Esophagus muscularis mucosa (tissue), 4 donors: ENCODE data around the gene AGAP1.

Experiments
- EP300 ChIP-seq: sonication (generic); formaldehyde crosslinking; IDR thresholded peaks from one replicate; pipeline ENCODE4 v1.6.1; 2017; ENCODE audit warnings: antibody characterized with exemption
- POLR2A ChIP-seq: fragments of 450-650 bp; IDR thresholded peaks from one replicate; pipeline ENCODE4 v1.6.1; 2017; ENCODE audit warnings: antibody characterized with exemption, moderate library complexity, mild to moderate bottlenecking, low read depth
- POLR2AphosphoS5 ChIP-seq, 2 donors: sonication (generic); formaldehyde crosslinking; IDR thresholded peaks; one replicate each; pipeline ENCODE4 v1.6.1; 2017; ENCODE audit warnings: antibody characterized with exemption in 2 of 2
- TF ChIP-seq, protein P1 (sequence below), 3 experiments: fragments of 200-600 bp in 2 of 3; fragments of 450-650 bp in 1 of 3; sonication (generic) in 2 of 3; IDR thresholded peaks; one replicate each; pipeline ENCODE4 v1.5.1; 2017 to 2019; ENCODE audit warnings: antibody characterized with exemption in 3 of 3, mild to moderate bottlenecking in 2 of 3, moderate library complexity in 1 of 3

DNA sequence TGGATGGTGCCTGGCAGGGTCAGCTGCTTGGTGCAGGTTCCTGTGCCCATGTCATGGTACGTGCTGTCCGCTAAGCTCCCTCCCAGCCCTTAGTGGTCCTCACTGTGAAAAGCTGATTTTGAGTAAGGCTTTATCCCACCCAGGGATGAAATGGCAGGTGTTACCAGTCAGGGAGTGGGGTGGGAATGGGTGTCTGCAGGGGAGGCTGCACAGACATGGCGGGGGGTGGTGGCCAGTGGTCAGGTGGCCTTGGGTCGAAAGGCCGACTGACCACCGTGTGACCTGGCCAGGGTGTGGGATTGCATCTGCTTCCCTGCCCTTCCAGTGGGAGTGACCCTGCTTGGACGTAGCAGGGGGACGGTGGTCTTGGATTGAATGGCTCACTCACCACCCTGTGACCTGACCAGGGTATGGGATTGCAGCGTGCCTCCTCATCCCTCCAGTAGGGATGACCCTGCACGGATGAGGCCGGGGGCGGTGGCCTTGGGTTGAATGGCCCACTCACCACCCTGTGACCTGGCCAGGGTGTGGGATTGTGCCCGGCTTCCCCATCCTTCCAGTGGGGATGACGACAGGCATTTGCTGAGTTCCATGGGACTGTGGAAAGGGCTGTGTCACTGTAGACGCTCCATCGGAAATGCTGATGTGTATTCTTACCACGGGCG is 29.8 kb downstream of the AGAP1 start:
- TF ChIP-seq POLR2A (no peak), POLR2AphosphoS5 (IDR thresholded peaks at IDR 0.05) (no peak), EP300 (no peak)
- TF ChIP-seq, protein P1, sequence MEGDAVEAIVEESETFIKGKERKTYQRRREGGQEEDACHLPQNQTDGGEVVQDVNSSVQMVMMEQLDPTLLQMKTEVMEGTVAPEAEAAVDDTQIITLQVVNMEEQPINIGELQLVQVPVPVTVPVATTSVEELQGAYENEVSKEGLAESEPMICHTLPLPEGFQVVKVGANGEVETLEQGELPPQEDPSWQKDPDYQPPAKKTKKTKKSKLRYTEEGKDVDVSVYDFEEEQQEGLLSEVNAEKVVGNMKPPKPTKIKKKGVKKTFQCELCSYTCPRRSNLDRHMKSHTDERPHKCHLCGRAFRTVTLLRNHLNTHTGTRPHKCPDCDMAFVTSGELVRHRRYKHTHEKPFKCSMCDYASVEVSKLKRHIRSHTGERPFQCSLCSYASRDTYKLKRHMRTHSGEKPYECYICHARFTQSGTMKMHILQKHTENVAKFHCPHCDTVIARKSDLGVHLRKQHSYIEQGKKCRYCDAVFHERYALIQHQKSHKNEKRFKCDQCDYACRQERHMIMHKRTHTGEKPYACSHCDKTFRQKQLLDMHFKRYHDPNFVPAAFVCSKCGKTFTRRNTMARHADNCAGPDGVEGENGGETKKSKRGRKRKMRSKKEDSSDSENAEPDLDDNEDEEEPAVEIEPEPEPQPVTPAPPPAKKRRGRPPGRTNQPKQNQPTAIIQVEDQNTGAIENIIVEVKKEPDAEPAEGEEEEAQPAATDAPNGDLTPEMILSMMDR (IDR thresholded peaks at IDR 0.05), result no peak
